Neutrophil (primary cell): ENCODE results near the gene TRDN.

Experiments used
- H3K27ac ChIP-seq: fragments of 200-600 bp; sonication (generic); 2 replicates; pipeline ENCODE4 v1.5.1; 2016; ENCODE audit warnings: mild to moderate bottlenecking, moderate library complexity
- H3K27me3 ChIP-seq: fragments of 200-600 bp; sonication (generic); 2 replicates; pipeline ENCODE4 v1.6.0; 2016; ENCODE audit warnings: mild to moderate bottlenecking
- H3K36me3 ChIP-seq: fragments of 200-600 bp; sonication (generic); 2 replicates; pipeline ENCODE4 v1.5.1; 2017
- H3K4me1 ChIP-seq, 2 experiments: fragments of 200-600 bp in 1 of 2; sonication (generic) in 1 of 2; 1 replicate in 1 of 2; 2 replicates in 1 of 2; pipeline versions ENCODE4 v1.5.1 to v1.6.1; 2013 to 2016; ENCODE audit warnings: low read depth in 1 of 2, low read length in 1 of 2, mild to moderate bottlenecking in 1 of 2, moderate library complexity in 1 of 2; ENCODE audit not compliant: control insufficient read depth in 1 of 2, insufficient read depth in 1 of 2
- H3K4me3 ChIP-seq, 2 experiments: fragments of 200-600 bp in 1 of 2; sonication (generic) in 1 of 2; 1 replicate in 1 of 2; 2 replicates in 1 of 2; pipeline ENCODE4 v1.5.1; 2013 to 2016; ENCODE audit warnings: low read depth in 1 of 2, low read length in 1 of 2, mild to moderate bottlenecking in 1 of 2, moderate library complexity in 1 of 2
- H3K9me3 ChIP-seq: fragments of 200-600 bp; sonication (generic); 2 replicates; pipeline ENCODE4 v1.5.1; 2016
- CTCF ChIP-seq: fragments of 200-600 bp; sonication (generic); IDR thresholded peaks from 2 replicates; pipeline ENCODE4 v1.5.1; 2016; ENCODE audit warnings: antibody characterized with exemption

TRDN gene

GRCh38 chr6:123169774-123170095 is 467.0 kb downstream of the TRDN start:
- no peaks in the 10 kb centered on the region for H3K9me3 ChIP-seq
- no peaks in the 10 kb centered on the region for H3K27me3 ChIP-seq
- H3K4me1 ChIP-seq: no peaks in the 10 kb centered on the region
- no peak overlapping the region for H3K4me3 ChIP-seq
- H3K36me3 ChIP-seq: no peaks in the 10 kb centered on the region
- no peak overlapping the region for H3K27ac ChIP-seq
- TF ChIP-seq CTCF: no peak

GRCh38 chr6:123168892-123169773 is 467.6 kb downstream of the TRDN start:
- Histone ChIP-seq H3K9me3 (no peaks in the 10 kb centered on the region), H3K27ac (no peak overlapping the region), H3K4me3 (no peak overlapping the region), H3K36me3 (no peaks in the 10 kb centered on the region), H3K4me1 (no peaks in the 10 kb centered on the region), H3K27me3 (no peaks in the 10 kb centered on the region)
- TF ChIP-seq CTCF: no peak

GRCh38 chr6:123168466-123168865 is 468.3 kb downstream of the TRDN start:
- Histone ChIP-seq H3K4me3 (no peak overlapping the region), H3K27me3 (no peaks in the 10 kb centered on the region), H3K9me3 (no peaks in the 10 kb centered on the region), H3K36me3 (no peaks in the 10 kb centered on the region), H3K4me1 (no peaks in the 10 kb centered on the region), H3K27ac (no peak overlapping the region)
- no peak for TF ChIP-seq CTCF
